Coronary artery (tissue), 2 donors: ENCODE results near the gene ANTXRL.
"Not testable (repeated sequence)": the region's sequence is repeated elsewhere in the genome, so short reads cannot be mapped to it uniquely, and the experiment has no call there.

Experiments
- DNase-seq: peaks from one replicate; pipeline ENCODE4 v3.0.0-alpha.2; 2017; ENCODE audit warnings: low spot score
- H3K27ac ChIP-seq, 2 donors: fragments of 200-600 bp; sonication (generic); one replicate each; pipeline ENCODE4 v1.5.1; 2016 to 2019
- H3K4me3 ChIP-seq: fragments of 200-600 bp; sonication (generic); 2 replicates; pipeline ENCODE4 v1.5.1; 2016; ENCODE audit warnings: mild to moderate bottlenecking, moderate library complexity
- CTCF ChIP-seq: fragments of 200-600 bp; sonication (generic); IDR thresholded peaks from one replicate; pipeline ENCODE4 v1.5.1; 2019; ENCODE audit warnings: antibody characterized with exemption

The ANTXRL gene

GRCh38 chr10:46328853-46329689, 42.3 kb downstream of the ANTXRL start:
- no peak for TF ChIP-seq CTCF
- no peak for DNase-seq
- no peak overlapping the region for H3K4me3 ChIP-seq
- no peak overlapping the region for H3K27ac ChIP-seq

- no peak overlapping the region for H3K27ac ChIP-seq
Measured at GRCh38 chr10:46329690-46330016, 42.9 kb downstream of the ANTXRL start.

GRCh38 chr10:46330894-46331293, 44.1 kb downstream of the ANTXRL start:
- no peak for TF ChIP-seq CTCF
- Histone ChIP-seq H3K27ac (no peak overlapping the region), H3K4me3 (no peak overlapping the region)
- DNase-seq, result no peak

More at GRCh38 chr10:46329690-46330016, 42.9 kb downstream of the ANTXRL start:
- H3K4me3 ChIP-seq, result no peak overlapping the region
- DNase-seq, result no peak
- TF ChIP-seq CTCF, result no peak

GRCh38 chr10:46365484-46365883, 78.7 kb downstream of the ANTXRL start:
- not testable (repeated sequence) for DNase-seq, H3K27ac ChIP-seq

GRCh38 chr10:46367209-46367608, 80.4 kb downstream of the ANTXRL start:
- H3K27ac ChIP-seq, DNase-seq, H3K4me3 ChIP-seq: not testable (repeated sequence)

More at GRCh38 chr10:46365484-46365883, 78.7 kb downstream of the ANTXRL start:
- H3K4me3 ChIP-seq, result not testable (repeated sequence)

GRCh38 chr10:46367666-46368240, 81.0 kb downstream of the ANTXRL start:
- not testable (repeated sequence) for H3K27ac ChIP-seq, DNase-seq, H3K4me3 ChIP-seq

- not testable (repeated sequence) for H3K4me3 ChIP-seq, H3K27ac ChIP-seq, DNase-seq
Measured at GRCh38 chr10:46368956-46369355, 82.2 kb downstream of the ANTXRL start.

GRCh38 chr10:46374410-46374809, 87.6 kb downstream of the ANTXRL start:
- not testable (repeated sequence) for DNase-seq, H3K4me3 ChIP-seq, H3K27ac ChIP-seq

GRCh38 chr10:46375406-46375805, 88.6 kb downstream of the ANTXRL start, which contains the start of gene ANXA8L1:
Gene ANXA8L1 (plus strand): TSS chr10:46375776. CDS start chr10:46375852, 76 bp downstream.
- not testable (repeated sequence) for H3K27ac ChIP-seq, DNase-seq

GRCh38 chr10:46377022-46377421, 90.2 kb downstream of the ANTXRL start:
- H3K4me3 ChIP-seq, DNase-seq, H3K27ac ChIP-seq: not testable (repeated sequence)

More at GRCh38 chr10:46375406-46375805, 88.6 kb downstream of the ANTXRL start, which contains the start of gene ANXA8L1:
- H3K4me3 ChIP-seq, result not testable (repeated sequence)

- H3K4me3 ChIP-seq, DNase-seq, H3K27ac ChIP-seq: not testable (repeated sequence)
Measured at GRCh38 chr10:46377651-46378050, 90.9 kb downstream of the ANTXRL start.

- H3K4me3 ChIP-seq, DNase-seq, H3K27ac ChIP-seq: not testable (repeated sequence)
Measured at GRCh38 chr10:46378108-46378507, 91.3 kb downstream of the ANTXRL start.

GRCh38 chr10:46379233-46379848, 92.5 kb downstream of the ANTXRL start:
- H3K4me3 ChIP-seq, DNase-seq, H3K27ac ChIP-seq: not testable (repeated sequence)
